Activated effector memory CD4-positive, alpha-beta T cell treated with anti-CD3 and anti-CD28 coated beads, Interleukin-2, amount 50 U/mL, for 16 hours (primary cell): Measurements from ENCODE around the gene CA10.

Experiments
- DNase-seq: peaks from one replicate; pipeline ENCODE4 v3.0.0-alpha.2; 2020

The CA10 gene

DNA sequence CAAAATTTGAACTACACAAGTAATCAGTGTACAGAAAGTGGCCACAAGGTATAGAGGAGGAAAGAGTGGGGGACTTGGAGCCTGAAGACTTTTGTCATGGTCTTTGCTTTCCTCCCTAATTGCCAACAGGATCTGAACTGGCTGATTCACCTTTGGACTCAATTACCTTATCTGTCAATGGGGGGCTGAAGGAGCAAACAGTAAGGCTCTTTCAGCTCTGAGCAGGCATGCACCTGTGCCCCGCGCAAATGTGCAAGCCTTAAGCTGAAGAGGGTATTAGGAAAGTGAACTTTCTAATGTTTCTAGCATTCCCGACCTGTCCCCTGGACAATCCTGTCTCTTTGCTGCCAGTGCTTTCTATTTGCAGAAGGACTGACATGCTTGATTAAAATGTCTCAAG, 302.7 kb downstream of the CA10 start:
- DNase-seq, result no peak

DNA sequence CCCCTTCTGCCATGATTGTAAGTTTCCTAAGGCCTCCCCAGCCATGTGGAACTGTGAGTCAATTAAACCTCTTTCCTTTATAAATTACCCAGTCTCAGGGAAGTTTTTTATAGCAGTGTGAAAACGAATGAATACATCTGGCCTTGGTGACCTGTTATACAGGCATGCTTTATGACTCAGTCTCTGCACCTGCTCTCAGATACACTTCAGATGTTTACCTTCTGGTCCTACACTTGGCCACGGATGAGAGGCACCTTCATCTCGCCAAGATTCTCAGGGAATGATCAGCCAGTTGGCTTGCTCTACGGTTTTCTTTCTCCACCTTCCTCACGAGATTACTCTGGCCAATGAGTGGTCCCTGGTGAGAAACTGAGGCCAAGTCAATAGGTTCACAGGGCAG, 304.7 kb downstream of the CA10 start:
- DNase-seq, result no peak

DNA sequence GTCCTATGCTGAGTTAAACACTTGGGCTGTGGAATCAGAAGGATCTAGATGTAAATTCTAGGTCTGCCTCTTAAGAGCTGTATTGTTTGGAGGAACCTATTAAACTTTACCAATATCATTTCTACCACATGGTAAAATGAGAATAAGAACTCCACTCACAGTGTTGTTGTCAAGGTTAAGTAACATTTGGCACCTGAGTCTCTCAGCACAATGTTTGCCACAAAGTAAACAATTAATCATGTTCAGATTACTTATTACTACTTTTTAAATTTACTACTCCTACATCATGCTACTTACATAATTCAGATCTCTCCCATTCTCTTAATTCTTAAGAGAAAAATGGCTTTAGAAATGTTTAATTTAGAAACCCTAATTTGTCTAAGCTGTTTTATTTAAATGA, 305.9 kb downstream of the CA10 start:
- no peak for DNase-seq

DNA sequence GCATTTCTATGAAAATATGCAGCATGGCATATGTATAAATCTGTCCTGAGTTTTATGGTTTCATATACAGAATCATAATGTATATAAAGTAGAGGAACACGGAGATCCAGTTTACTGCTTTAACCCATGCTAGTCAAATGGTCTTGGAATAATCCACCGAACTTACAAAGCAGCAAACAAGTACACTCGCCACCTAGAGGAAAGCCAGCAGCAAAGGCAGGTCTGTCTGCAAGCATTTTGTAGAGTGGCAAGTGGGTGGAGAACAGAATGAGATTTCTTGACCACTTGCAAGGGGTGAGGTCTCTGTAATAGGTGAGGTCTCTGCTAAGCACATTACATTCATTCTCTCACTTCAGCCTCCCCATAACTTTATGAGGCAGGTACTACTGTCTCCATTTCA, 308.3 kb downstream of the CA10 start:
- DNase-seq, result no peak

DNA sequence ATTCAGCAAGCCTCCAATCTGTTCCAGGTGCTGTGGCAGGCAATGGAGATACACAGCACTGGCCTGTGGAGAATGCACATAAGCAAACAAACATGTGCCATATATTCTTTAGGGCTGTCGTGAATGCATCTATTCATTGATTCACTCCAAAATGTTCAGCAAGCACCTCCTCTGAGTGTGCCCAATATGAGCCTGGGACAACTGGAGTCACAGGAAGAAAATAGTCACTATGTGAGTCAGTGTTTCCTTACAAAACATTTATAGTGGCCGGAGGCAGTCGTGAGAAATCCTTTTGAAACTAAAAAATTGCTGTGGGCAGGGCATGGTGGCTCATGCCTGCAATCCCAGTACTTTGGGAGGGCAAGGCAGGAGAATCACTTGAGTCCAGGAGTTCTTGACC, 310.1 kb downstream of the CA10 start:
- DNase-seq, result no peak

DNA sequence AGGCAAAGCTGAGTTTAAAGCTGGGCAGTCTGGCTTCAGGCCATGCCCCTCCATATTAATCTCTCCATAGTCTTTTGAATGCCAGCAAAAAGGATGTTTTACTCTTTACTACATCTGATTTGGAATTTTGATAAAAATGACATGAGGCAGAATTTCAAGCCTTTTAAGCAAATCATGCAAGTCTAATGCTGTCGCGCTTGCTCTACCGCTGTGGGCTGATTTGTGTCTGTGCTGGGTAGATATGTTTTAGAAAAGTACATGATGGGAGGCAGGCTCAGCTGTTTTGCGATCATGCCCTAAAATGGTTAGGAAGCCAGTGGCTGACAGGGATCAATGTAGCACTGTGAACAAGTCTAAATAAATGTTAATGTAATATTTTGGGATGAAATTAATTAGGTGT, 311.9 kb downstream of the CA10 start:
- no peak for DNase-seq

DNA sequence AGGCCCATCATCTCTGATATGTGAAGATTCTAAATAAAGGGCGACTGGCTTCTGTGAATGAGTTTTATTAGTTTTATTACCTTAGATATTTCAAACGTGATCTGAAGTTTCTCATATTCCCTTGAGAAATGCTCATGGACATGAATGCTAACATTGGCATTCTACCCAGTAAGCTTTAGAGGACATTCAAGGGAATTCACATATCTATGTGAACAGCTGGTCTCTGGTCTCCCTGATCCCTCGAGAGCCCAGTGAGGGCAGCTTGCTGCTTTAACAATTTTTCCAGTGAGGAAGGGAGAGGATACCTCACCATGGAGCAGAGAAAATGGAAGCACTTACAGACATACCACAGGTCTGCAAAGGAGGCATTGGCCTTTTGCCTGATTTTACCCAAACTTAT, 312.7 kb downstream of the CA10 start:
- DNase-seq, result no peak

DNA sequence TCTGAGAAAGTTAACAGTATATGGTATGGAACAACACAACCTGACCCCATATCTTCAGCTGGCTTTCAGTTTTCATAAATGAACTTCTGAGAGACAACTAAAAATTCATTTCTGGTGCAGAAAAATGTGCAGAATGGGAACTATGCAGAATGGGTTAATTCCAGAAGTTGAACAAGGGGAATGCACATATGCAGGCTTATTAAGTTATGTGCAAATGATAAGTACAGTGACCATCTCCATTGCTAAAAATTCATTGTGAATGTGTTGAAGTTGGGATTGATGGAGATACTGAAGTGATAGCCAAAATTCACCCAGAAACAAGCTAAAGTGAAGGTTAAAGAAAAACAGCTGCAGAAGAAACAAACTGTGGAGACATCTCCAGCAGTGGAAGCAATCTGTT, 315.8 kb downstream of the CA10 start:
- no peak for DNase-seq

DNA sequence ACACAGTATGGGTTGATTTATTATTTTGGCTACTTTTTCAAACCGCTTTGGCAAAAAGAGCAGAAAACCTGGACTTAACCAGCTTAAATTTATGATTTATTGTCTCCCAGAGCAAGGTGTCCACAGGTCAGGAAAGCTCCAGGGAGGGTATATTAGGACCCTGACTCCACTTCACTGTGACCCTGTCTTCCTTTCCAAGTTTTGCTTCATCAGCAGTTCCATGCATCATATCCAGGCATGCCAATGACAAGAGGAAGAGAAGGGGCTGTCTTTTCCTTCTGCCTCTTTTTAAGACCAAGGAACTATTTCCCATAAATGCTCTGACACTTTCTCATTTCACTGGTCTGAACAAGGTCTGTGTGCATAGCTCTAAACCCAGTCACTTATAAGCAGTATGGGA, 316.8 kb downstream of the CA10 start:
- DNase-seq, result no peak

DNA sequence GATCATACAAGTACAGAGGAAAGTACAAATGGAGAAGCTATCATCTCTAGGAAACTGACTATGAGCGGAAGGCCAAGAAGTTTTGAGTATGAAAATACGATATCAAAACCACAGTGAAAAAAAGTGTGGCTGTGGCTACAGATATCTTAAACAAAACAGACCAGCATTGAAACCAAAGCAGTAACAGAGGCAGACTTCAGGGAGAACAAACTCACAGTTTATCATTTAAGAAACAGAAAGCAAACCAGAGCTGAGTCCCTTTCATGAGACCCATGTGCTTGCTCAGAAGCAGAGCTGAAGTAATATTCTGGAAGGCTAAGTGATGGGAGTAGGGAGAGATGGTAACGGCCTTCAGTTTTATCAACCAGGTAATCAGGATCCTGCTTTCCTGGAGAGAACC, 317.8 kb downstream of the CA10 start:
- DNase-seq, result no peak

DNA sequence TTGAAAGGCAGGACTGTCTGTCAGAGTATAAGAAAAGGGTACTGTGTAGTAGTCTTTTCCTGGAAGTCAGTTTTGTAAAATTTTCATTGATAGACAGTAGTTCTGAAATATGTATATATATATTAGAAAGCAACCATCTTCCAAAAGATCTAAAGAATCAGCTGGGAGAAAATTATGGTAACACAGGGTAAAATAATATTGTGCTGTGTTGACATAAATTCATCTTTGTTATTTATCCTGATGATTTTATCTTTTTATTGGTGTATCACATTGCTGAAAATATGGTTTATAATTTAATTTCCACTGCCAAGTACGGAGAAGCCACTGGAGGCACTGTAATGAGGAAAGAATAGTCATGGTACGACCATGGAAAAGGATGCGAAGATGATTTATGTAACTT, 324.9 kb downstream of the CA10 start:
- DNase-seq, result no peak

DNA sequence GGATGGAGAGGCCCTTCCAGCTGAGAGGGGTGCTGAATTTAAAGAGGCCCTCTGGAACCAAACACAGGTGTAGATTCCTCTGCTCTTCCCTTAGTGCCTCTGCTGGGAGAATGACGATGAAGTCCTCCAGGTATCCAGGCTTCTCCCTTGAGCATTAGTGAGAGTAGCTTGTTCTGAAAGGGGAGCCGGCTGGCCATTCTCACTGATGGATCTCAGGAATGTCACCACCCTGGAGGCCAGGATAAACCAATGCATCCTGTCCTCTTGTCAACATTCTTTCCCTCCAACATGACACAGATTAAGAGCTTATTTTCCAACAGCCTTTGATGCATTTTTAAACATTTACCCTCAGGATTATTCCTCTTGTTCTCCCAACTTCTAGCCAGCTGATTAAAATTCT, 325.5 kb downstream of the CA10 start:
- DNase-seq, result no peak

DNA sequence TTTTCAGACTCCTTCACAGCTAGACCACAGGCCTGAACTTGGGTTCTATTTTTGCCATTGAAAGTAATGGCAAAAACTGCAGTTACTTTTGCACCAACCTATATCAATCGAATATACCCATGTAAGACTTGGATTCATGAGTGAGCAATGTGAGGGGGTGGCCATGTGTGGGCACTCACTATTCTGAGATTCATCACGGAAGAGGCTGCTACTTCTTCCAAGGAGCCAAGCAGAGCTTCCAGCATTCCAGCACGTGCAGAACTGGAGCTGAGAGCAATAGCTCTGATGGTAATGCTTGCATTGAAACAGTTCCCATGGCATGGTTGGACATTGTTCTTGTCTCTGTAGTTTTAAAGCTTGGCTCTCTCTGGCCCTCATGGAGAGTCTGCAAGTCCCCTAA, 327.6 kb downstream of the CA10 start:
- DNase-seq, result no peak

DNA sequence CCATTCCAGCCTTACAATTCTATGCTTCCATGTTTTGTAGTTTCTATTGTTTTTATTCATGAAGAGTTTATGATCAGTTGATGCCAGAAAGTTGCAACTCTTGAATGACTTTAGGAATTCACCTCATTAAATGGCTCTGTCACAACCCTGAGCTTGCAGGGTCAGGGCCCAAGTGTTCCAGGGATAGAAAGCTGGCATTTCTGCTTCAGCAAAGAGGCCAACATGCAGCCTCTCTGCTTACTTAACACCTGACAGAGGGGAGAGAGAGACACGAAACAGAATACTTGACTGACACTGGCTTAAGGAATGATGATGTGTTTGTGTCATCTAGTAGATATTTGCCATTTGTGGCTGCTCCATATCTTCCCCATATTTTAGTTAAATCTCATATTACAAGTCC, 328.1 kb downstream of the CA10 start:
- no peak for DNase-seq

DNA sequence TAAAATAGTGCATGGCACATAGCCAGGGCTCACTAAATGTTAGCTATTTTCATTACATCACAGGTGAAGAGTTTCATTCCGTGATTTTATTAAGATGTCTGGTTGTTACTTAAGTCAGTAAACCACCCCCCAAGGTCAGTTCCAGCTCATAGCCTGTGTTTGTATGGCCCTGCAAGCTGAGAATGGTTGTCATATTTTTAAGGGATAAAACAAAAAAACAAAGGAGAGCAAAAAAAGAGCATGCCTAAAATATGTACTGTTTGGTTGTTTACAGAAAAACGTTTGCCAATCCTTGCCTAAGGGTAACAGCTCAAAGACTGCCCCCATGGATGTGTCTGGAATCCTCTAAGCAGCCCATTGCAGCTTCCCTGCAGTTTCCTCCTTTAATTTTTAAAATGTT, 329.6 kb downstream of the CA10 start:
- no peak for DNase-seq

DNA sequence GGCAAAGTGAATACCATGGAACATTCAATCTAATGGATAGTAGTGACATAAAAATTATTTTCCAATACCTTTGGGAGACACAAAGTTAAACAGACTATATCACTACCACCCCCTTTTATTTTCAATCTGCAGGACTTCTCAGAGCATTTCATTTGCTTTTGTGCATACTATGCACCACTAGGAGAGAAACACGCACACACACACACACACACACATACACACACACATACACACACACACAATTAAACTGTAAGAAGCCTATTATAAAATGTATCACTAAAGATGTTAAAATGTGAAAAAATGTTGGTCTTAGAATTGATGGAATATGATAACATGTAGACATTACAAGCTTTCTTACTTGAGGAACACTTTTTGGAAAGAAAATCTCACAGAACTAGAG, 331.4 kb downstream of the CA10 start:
- DNase-seq, result no peak

DNA sequence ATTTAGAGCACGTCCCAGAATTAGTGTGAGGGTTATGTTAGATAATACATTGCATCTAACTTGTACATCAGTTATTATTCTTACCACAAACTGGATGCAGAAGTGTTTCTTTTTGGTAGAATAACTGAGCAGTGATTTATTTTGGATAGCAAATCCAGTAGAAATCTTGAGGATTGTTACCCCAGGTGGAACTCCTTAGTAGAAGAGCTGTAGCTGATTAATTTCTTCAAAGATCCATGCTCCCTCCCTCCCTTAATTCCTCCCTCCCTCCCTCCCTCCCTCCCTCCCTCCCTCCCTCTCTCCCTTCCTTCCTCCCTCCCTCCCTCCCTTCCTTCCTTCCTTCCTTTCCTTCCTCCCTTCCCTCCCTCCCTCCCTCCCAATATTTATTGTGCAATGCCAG, 337.7 kb downstream of the CA10 start:
- DNase-seq, result no peak

DNA sequence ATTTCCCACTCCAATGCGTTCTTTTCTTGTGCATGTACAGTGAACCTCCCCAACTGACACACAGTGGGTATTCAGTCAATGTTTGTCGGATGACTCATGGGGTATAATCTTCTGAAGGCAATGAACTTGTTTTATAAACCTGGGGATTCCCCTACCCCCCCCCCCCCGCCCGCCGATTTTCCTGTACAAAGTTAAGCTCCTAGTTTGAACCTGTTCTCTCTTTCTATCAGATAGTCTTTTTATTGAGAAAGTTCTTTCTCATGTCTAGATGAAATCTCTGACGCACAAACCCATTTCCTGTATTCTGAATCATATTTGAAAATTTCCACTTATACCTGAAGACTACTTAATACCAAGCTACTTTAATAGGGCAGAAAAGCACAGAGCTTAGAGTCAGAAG, 338.3 kb downstream of the CA10 start:
- DNase-seq, result no peak

DNA sequence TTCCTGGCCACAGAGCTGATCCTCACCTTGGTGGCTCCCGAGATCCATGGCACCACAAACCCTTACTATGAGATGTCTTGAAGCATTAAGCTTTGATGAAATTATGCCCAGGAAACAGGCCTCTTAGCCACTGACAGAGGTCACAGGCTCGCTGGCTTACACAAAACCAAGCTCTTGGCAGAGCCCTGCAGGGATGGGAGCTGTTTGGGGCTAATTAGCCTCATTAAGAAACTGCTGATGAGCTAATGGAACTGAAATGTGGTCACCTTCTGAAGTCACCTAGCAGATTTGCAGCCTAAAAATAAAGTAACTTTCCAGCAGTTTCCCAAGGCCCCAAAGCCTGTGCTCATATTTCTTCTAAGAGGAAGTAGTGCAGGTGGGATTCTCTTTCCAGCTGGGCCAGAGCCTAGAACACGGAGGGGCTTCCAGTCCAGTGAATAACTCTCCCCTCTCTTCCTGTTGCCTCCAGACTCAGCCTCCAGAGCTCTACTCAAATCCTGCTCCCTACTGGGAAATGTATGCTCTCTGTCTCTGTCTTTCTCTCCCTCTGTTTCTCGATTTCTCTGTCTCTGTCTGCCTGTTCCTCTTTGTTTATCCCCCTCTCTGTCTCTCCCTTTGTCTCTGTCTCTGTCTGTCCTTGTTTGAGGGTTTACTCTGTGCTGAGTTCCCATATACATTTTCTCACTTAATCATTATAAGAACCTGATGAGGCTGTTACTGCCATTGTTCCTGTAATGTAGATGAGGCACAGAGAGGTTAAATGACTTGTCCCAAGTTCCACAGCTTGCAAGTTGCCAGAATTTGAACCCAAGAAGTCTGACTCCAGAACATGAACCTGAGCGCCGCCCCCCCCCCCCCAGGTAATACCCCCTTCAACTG, 338.9 kb downstream of the CA10 start:
- no peak for DNase-seq

DNA sequence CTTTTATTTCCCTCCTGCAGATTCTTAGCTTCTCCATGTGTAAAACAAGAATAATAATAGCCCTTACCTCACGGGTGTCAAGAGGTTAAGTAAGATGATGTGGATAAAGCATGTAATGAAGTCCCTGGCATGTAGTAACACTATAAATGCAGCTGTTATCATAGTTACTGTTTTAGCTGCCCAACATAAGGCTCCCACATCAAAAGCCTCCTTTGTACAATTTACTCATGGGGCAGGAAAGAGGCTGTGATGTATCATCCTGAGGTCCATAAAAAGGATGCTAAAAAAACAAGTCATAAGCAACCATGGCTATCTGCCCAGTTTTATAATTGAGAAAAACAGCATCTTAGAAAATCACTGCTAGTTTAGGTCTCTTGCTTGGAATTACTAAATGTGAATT, 339.7 kb downstream of the CA10 start:
- no peak for DNase-seq

DNA sequence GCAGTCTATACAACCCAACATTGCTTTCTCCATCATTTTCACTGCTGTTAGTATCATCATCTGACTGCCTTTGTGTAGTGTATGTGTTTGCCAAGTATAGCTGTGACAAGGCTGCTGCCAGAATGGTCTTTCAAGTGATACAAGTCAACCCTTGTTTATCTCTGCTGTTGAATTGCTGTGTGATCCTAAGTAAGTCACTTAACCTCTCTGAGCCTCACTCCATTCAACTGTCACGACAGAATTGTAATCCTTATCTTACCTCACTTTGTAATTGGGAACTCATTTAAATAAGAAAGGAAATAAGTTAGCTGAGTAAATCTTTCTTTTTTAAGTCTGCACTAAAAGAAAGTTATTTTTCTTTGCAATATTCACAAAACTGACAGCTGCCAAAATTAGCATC, 340.6 kb downstream of the CA10 start:
- no peak for DNase-seq

DNA sequence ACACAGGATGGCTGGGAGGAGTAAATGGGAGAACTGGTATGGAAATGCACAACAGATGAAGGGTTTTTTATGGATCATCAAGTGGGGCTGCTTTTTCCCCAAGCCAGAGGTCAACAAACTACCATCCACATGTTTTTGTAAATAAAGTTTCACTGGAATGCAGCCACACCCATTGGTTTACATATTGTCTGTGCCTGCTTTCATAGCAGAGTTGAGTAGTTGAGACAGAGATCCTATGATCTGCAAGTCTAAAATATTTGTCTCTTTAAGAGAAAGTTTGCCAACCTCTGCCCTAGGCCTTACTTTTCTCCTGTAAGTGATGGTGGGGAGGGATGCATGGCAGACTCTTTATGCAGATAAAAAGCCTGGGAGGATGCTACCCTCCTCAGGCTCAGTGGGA, 341.4 kb downstream of the CA10 start:
- DNase-seq, result no peak

DNA sequence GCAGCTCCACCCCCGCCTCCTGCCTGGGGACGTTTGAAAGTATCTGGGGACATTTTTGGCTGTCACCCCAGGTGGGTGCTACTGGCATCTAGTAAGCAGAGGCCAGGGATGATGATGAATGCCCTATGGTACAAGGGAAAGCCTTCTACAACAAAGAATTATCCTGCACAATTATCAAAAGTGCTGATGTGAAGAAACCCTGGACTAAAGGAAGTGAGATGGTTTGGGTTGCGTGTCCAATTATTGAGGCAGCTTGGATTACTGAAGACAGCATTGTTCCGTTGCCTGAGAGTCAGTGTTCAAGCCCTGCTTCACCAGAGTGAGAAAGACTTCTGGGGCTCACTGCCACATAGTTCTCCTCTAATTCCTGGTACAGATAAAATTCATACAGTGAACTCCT, 343.4 kb downstream of the CA10 start:
- DNase-seq, result no peak

DNA sequence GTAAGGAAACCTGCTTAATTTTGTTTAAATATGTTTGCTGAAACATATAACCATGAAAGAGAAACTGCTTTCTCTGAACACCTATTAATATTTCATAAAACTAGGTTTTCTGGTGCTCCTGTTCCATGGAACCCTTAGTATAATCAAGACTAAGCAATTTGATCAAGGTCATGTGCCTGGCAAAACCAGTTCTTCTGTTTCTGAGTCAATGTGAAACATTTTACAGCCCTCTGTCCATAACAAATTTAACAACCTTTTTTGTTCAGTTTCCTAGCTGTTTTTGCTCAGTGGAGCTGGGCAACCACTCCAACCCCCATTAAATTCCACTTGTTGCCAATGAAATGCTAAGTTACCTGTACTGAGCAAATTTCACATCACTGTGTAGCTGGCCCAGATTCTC, 344.0 kb downstream of the CA10 start:
- DNase-seq, result no peak

DNA sequence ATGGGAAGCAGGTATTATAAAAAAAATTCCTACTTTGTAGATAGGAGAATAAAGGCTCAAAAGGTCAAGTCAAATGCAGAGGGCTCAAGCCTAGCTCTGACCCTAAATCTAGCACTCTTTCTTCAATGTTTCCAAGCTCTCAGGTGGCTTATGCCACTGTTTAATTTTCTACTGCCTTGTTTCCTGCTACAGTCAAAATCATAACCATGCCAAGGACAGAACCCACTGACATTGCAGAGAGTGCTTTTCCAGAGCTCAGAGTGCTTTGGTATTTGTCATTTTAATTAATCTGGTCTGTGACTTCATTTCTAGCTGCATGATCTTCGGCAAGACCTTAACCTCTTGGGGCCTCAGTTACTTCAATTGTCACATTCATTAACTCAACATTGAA, 344.7 kb downstream of the CA10 start:
- DNase-seq, result no peak
